Stimulated activated CD4-positive, alpha-beta T cell treated with anti-CD3 and anti-CD28 coated beads, Interleukin-12 subunit alpha, Interleukin-12 subunit beta, amount 100 ng/mL, for 4 hours (primary cell): ENCODE results near the gene CRYZ.

Experiments
- DNase-seq: peaks from one replicate; pipeline ENCODE4 v3.0.0-alpha.2; 2020

CRYZ gene

GRCh38 chr1:74729741-74730478 lies 2.9 kb downstream of the CRYZ start:
- no peak for DNase-seq

GRCh38 chr1:74728736-74729135 lies 4.1 kb downstream of the CRYZ start:
- no peak for DNase-seq

GRCh38 chr1:74726063-74726462 lies 6.8 kb downstream of the CRYZ start:
- DNase-seq, result no peak

- DNase-seq, result no peak
Measured at GRCh38 chr1:74717626-74718025, 15.2 kb downstream of the CRYZ start.

GRCh38 chr1:74716822-74717221 lies 16.0 kb downstream of the CRYZ start:
- no peak for DNase-seq

- no peak for DNase-seq
Measured at GRCh38 chr1:74715806-74716205, 17.0 kb downstream of the CRYZ start.

GRCh38 chr1:74715236-74715502 lies 17.7 kb downstream of the CRYZ start:
- DNase-seq, result no peak

GRCh38 chr1:74714429-74715235 lies 18.2 kb downstream of the CRYZ start:
- DNase-seq, result no peak

GRCh38 chr1:74713849-74714248 lies 19.0 kb downstream of the CRYZ start:
- DNase-seq, result no peak

GRCh38 chr1:74712881-74713280 lies 20.0 kb downstream of the CRYZ start:
- no peak for DNase-seq

GRCh38 chr1:74703386-74704182 lies 29.3 kb downstream of the CRYZ start:
- no peak for DNase-seq

GRCh38 chr1:74699331-74699730 lies 33.5 kb downstream of the CRYZ start:
- no peak for DNase-seq

GRCh38 chr1:74697832-74698231 lies 35.0 kb downstream of the CRYZ start:
- DNase-seq, result no peak

GRCh38 chr1:74693473-74693872 lies 39.4 kb downstream of the CRYZ start:
- DNase-seq, result no peak

- DNase-seq, result no peak
Measured at GRCh38 chr1:74690909-74691308, 41.9 kb downstream of the CRYZ start.

- DNase-seq, result no peak
Measured at GRCh38 chr1:74690364-74690696, 42.5 kb downstream of the CRYZ start.

- DNase-seq, result peak; percentile 4
Measured at GRCh38 chr1:74689621-74690363, 43.1 kb downstream of the CRYZ start.

GRCh38 chr1:74686928-74687327 lies 45.9 kb downstream of the CRYZ start:
- DNase-seq, result no peak

GRCh38 chr1:74684301-74684700 lies 48.5 kb downstream of the CRYZ start:
- no peak for DNase-seq

GRCh38 chr1:74683656-74684055 lies 49.2 kb downstream of the CRYZ start:
- no peak for DNase-seq

- no peak for DNase-seq
Measured at GRCh38 chr1:74681851-74682250, 51.0 kb downstream of the CRYZ start.

- no peak for DNase-seq
Measured at GRCh38 chr1:74681449-74681848, 51.4 kb downstream of the CRYZ start.

- DNase-seq, result no peak
Measured at GRCh38 chr1:74681001-74681400, 51.8 kb downstream of the CRYZ start.
